ENCODE data around the gene C3AR1.

The C3AR1 gene

GRCh38 chr12:8069582-8069981 is 3.4 kb upstream of the C3AR1 start:
- DNase-seq, result no peak
- in situ Hi-C loops (cut with MboI; ENCODE audit: low pct_unique_long_range_greater_than_20kb, low sequenced_read_pairs), result no loop called here

GRCh38 chr12:8064131-8064530 is 2.0 kb downstream of the C3AR1 start:
- in situ Hi-C loops (cut with MboI; ENCODE audit: low pct_unique_long_range_greater_than_20kb, low sequenced_read_pairs), result no loop called here

GRCh38 chr12:8058506-8058905 is 7.7 kb downstream of the C3AR1 start:
- in situ Hi-C loops (cut with MboI; ENCODE audit: low pct_unique_long_range_greater_than_20kb, low sequenced_read_pairs), result no loop called here
- DNase-seq, result no peak

More at GRCh38 chr12:8064131-8064530, 2.0 kb downstream of the C3AR1 start:
- no peak for DNase-seq

- DNase-seq, result peak; percentile 40
Measured at GRCh38 chr12:8057839-8058238, 8.3 kb downstream of the C3AR1 start.

GRCh38 chr12:8057306-8057705 is 8.9 kb downstream of the C3AR1 start:
- DNase-seq, result no peak
- in situ Hi-C loops (cut with MboI; ENCODE audit: low pct_unique_long_range_greater_than_20kb, low sequenced_read_pairs), result no loop called here

More at GRCh38 chr12:8057839-8058238, 8.3 kb downstream of the C3AR1 start:
- in situ Hi-C loops (cut with MboI; ENCODE audit: low pct_unique_long_range_greater_than_20kb, low sequenced_read_pairs), result no loop called here

GRCh38 chr12:8054816-8055215 is 11.3 kb downstream of the C3AR1 start:
- in situ Hi-C loops (cut with MboI; ENCODE audit: low pct_unique_long_range_greater_than_20kb, low sequenced_read_pairs), result no loop called here
- no peak for DNase-seq

GRCh38 chr12:8052679-8053078 is 13.5 kb downstream of the C3AR1 start:
- in situ Hi-C loops (cut with MboI; ENCODE audit: low pct_unique_long_range_greater_than_20kb, low sequenced_read_pairs), result no loop called here
- DNase-seq, result peak; percentile 45

- in situ Hi-C loops (cut with MboI; ENCODE audit: low pct_unique_long_range_greater_than_20kb, low sequenced_read_pairs), result no loop called here
- no peak for DNase-seq
Measured at GRCh38 chr12:8050600-8051250, 15.4 kb downstream of the C3AR1 start.

- DNase-seq, result no peak
- in situ Hi-C loops (cut with MboI; ENCODE audit: low pct_unique_long_range_greater_than_20kb, low sequenced_read_pairs), result no loop called here
Measured at GRCh38 chr12:8048906-8049305, 17.3 kb downstream of the C3AR1 start.

GRCh38 chr12:8047842-8048241 is 18.3 kb downstream of the C3AR1 start:
- no peak for DNase-seq
- in situ Hi-C loops (cut with MboI; ENCODE audit: low pct_unique_long_range_greater_than_20kb, low sequenced_read_pairs), result no loop called here

GRCh38 chr12:8045952-8046944 is 19.9 kb downstream of the C3AR1 start:
- peak; percentile 80 for DNase-seq
- in situ Hi-C loops (cut with MboI; ENCODE audit: low pct_unique_long_range_greater_than_20kb, low sequenced_read_pairs), result no loop called here

GRCh38 chr12:8040791-8041190 is 25.4 kb downstream of the C3AR1 start:
- no peak for DNase-seq
- in situ Hi-C loops (cut with MboI; ENCODE audit: low pct_unique_long_range_greater_than_20kb, low sequenced_read_pairs), result no loop called here

GRCh38 chr12:8038659-8039114 is 27.5 kb downstream of the C3AR1 start:
- DNase-seq, result peak; percentile 86
- in situ Hi-C loops (cut with MboI; ENCODE audit: low pct_unique_long_range_greater_than_20kb, low sequenced_read_pairs), result no loop called here

- DNase-seq, result no peak
- in situ Hi-C loops (cut with MboI; ENCODE audit: low pct_unique_long_range_greater_than_20kb, low sequenced_read_pairs), result no loop called here
Measured at GRCh38 chr12:8037947-8038346, 28.2 kb downstream of the C3AR1 start.

GRCh38 chr12:8037046-8037663 is 29.0 kb downstream of the C3AR1 start:
- in situ Hi-C loops (cut with MboI; ENCODE audit: low pct_unique_long_range_greater_than_20kb, low sequenced_read_pairs), result no loop called here
- DNase-seq, result peak; percentile 90

GRCh38 chr12:8036346-8036745 is 29.8 kb downstream of the C3AR1 start:
- no peak for DNase-seq
- in situ Hi-C loops (cut with MboI; ENCODE audit: low pct_unique_long_range_greater_than_20kb, low sequenced_read_pairs), result no loop called here

GRCh38 chr12:8035440-8036010 is 30.6 kb downstream of the C3AR1 start:
- no peak for DNase-seq
- in situ Hi-C loops (cut with MboI; ENCODE audit: low pct_unique_long_range_greater_than_20kb, low sequenced_read_pairs), result no loop called here

- in situ Hi-C loops (cut with MboI; ENCODE audit: low pct_unique_long_range_greater_than_20kb, low sequenced_read_pairs), result no loop called here
- no peak for DNase-seq
Measured at GRCh38 chr12:8034802-8035201, 31.4 kb downstream of the C3AR1 start.

Measured in KBM-7 (cell line).